Osteocyte (in vitro differentiated cells): ENCODE measurements around the gene SEC14L1. TPM values are rescaled to one million over a fixed set of nuclear protein-coding genes. Genes with fewer than 3 reads are reported as not detected.
A peak's percentile ranks its signal among the peaks of the same experiment; 100 is the strongest.

ENCODE experiments used
- DNase-seq: peaks from one replicate; pipeline ENCODE4 v3.0.0; 2021; ENCODE audit warnings: mixed read lengths; ENCODE audit not compliant: unreplicated experiment; ENCODE audit errors: extremely low spot score
- H3K27ac Mint-ChIP-seq: one replicate; pipeline ENCODE4 v1.8.0; 2021; ENCODE audit warnings: mild to moderate bottlenecking, mixed read lengths; ENCODE audit not compliant: unreplicated experiment
- H3K27me3 Mint-ChIP-seq: one replicate; pipeline ENCODE4 v1.8.0; 2021; ENCODE audit warnings: mixed read lengths; ENCODE audit not compliant: unreplicated experiment
- H3K36me3 Mint-ChIP-seq: one replicate; pipeline ENCODE4 v1.8.0; 2021; ENCODE audit warnings: mixed read lengths; ENCODE audit not compliant: unreplicated experiment
- H3K4me1 Mint-ChIP-seq: one replicate; pipeline ENCODE4 v1.8.0; 2021; ENCODE audit warnings: mixed read lengths; ENCODE audit not compliant: unreplicated experiment
- H3K4me3 Mint-ChIP-seq: one replicate; pipeline ENCODE4 v1.8.0; 2021; ENCODE audit warnings: mild to moderate bottlenecking, moderate library complexity, mixed read lengths; ENCODE audit not compliant: unreplicated experiment
- H3K9me3 Mint-ChIP-seq: one replicate; pipeline ENCODE4 v1.8.0; 2021; ENCODE audit warnings: mixed read lengths; ENCODE audit not compliant: unreplicated experiment
- total RNA-seq: library from RNA; stranded (reverse); gene quantifications from 2 replicates; pipeline ENCODE4 v1.2.1, GENCODE V29; 2021
- TF ChIP-seq, protein P1 (sequence below): fragments of 200-600 bp; sonication (generic); IDR thresholded peaks from 2 replicates; pipeline ENCODE4 v1.5.0; 2021; ENCODE audit warnings: antibody characterized with exemption, mild to moderate bottlenecking, moderate library complexity

SEC14L1 gene
- total RNA-seq, 1 donor from 2014 or later = 82.9 TPM

DNA sequence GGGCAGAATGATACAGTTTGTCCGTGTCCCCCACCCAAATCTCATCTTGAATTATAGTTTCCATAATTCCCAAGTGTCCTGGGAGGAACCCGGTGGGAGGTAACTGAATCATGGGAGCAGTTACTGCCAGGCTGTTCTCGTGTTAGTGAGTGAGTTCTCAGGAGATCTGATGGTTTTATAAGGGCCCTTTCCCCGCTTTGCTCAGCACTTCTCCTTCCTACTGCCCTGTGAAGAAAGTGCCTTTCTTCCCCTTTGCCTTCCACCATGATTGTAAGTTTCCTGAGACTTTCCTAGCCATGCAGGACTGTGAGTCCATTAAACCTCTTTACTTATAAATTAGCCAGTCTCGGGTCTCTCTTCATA is 28.9 kb upstream of the SEC14L1 start:
- Mint-ChIP-seq H3K27me3 (no peaks in the 10 kb centered on the region), H3K27ac (peak overlapping the region; percentile 46), H3K4me1 (peaks cover 21% of the 10 kb centered on the region), H3K36me3 (no peaks in the 10 kb centered on the region), H3K9me3 (no peaks in the 10 kb centered on the region), H3K4me3 (no peak overlapping the region)
- TF ChIP-seq, protein P1, sequence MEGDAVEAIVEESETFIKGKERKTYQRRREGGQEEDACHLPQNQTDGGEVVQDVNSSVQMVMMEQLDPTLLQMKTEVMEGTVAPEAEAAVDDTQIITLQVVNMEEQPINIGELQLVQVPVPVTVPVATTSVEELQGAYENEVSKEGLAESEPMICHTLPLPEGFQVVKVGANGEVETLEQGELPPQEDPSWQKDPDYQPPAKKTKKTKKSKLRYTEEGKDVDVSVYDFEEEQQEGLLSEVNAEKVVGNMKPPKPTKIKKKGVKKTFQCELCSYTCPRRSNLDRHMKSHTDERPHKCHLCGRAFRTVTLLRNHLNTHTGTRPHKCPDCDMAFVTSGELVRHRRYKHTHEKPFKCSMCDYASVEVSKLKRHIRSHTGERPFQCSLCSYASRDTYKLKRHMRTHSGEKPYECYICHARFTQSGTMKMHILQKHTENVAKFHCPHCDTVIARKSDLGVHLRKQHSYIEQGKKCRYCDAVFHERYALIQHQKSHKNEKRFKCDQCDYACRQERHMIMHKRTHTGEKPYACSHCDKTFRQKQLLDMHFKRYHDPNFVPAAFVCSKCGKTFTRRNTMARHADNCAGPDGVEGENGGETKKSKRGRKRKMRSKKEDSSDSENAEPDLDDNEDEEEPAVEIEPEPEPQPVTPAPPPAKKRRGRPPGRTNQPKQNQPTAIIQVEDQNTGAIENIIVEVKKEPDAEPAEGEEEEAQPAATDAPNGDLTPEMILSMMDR = no peak
- no peak for DNase-seq

DNA sequence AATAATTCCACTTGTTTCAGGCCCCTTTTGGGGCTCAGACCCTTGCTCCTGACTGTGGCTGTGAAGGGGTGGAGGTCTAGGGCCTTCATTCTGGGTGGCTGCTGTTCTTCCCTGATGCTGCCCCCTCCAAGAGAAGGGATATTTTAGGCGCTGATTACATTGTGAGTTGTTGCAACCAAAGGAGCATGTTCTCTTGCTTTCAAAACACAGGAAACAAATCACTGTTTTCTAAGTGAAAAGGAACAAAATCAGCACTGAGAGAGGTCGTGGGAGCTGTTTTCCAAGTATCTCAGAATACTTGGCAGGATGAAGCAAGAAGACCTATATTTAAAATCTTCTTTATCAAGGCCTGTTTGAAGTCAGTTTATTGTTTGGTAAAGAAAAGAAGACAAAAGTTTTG is 25.3 kb upstream of the SEC14L1 start:
- no peak for DNase-seq
- Mint-ChIP-seq H3K4me1 (peaks cover 18% of the 10 kb centered on the region), H3K36me3 (no peaks in the 10 kb centered on the region), H3K4me3 (no peak overlapping the region), H3K9me3 (no peaks in the 10 kb centered on the region), H3K27me3 (no peaks in the 10 kb centered on the region), H3K27ac (no peak overlapping the region)
- TF ChIP-seq, protein P1 = no peak

DNA sequence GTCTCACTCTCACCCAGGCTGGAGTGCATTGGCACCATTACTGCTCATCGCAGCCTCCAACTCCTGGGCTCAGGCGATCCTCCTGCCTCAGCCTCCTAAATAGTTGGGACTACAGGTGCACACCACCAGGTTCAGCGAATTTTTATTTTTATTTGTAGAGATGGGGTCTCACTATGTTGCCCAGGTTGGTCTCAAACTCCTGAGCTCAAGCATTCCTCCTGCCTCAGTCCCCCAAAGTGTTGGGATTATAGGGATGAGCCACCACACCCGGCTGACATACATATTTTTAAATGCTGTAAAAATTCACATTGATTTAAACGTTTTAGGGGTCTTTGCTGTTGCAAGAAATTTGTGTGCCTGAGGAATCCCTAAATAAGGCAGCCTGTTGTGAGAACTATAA is 24.8 kb upstream of the SEC14L1 start:
- Mint-ChIP-seq H3K4me3 (no peak overlapping the region), H3K4me1 (peaks cover 18% of the 10 kb centered on the region), H3K27me3 (no peaks in the 10 kb centered on the region), H3K9me3 (no peaks in the 10 kb centered on the region), H3K27ac (no peak overlapping the region), H3K36me3 (no peaks in the 10 kb centered on the region)
- TF ChIP-seq, protein P1 = no peak
- DNase-seq = no peak

DNA sequence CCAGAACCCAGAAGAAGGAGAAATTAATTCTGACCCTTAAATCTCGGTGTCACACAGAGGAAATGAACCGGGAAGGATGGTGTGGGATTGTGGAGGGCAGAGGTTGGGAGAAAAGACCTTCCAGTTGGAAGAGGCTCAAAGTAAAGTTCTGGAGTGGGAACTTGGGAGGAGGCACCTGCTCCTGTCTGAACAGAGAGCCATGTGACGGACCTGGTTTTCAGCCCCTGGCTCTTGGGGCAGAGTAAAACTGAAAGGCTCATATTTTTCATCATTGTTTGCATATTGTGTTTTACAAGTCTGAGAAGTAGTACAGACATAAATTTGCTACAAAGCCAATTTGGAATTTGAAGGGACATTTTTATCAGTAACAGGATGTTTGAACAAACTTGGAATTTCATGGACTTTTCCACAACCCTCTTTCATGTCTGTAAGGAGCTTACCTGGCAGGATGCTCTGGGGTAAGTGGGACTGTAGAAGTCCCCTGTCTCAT is 24.4 kb upstream of the SEC14L1 start:
- Mint-ChIP-seq H3K4me3 (no peak overlapping the region), H3K36me3 (no peaks in the 10 kb centered on the region), H3K4me1 (peaks cover 21% of the 10 kb centered on the region), H3K27ac (no peak overlapping the region), H3K27me3 (no peaks in the 10 kb centered on the region), H3K9me3 (no peaks in the 10 kb centered on the region)
- no peak for DNase-seq
- TF ChIP-seq, protein P1 = no peak

DNA sequence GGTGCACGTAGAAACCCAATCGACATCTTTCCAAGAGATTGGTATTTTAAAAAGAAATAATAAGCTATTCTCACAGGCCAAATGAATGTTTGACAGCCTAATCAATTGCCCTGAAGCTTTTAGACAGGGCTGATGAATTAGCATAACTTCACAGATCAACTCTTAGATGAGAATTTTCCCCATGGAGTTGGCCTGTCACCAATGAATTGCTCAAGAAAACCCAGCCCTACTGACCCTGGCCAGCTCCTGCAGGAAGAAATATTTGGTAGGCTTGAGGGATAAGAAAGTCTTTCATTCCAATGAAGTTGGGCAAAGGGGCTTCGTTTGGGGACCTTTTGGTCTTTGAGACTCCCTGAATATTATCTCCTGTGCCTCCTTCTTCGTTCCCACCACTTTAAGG is 23.4 kb upstream of the SEC14L1 start:
- Mint-ChIP-seq H3K4me1 (peaks cover 22% of the 10 kb centered on the region), H3K4me3 (no peak overlapping the region), H3K27ac (no peak overlapping the region), H3K27me3 (no peaks in the 10 kb centered on the region), H3K36me3 (no peaks in the 10 kb centered on the region), H3K9me3 (no peaks in the 10 kb centered on the region)
- TF ChIP-seq, protein P1 = no peak
- no peak for DNase-seq
